K562 (cell line): ENCODE data around the gene TRPM4. TPM values are rescaled to one million over a fixed set of nuclear protein-coding genes. Genes with fewer than 3 reads are reported as not detected.

Experiments used
- CEBPG ChIP-seq, 3 experiments: fragments of 200-800 bp in 1 of 3; sonication (Bioruptor generic) in 1 of 3; sonication (generic) in 1 of 3; formaldehyde crosslinking in 1 of 3; IDR thresholded peaks in 2 of 3; conservative IDR thresholded peaks in 1 of 3; 2 replicates each; pipeline versions ENCODE4 v1.6.1 to v1.8.0; 2016 to 2022; ENCODE audit warnings: missing compliant biosample characterization in 2 of 3, missing genetic modification characterization in 2 of 3, mild to moderate bottlenecking in 1 of 3, missing genetic modification reagents in 1 of 3
- DACH1 ChIP-seq: fragments of 450-650 bp; IDR thresholded peaks from 2 replicates; pipeline ENCODE4 v1.6.1; 2018; ENCODE audit not compliant: partially characterized antibody
- ETV5 ChIP-seq: sonication (generic); formaldehyde crosslinking; IDR thresholded peaks from 2 replicates; pipeline ENCODE4 v1.4.0; 2020; ENCODE audit warnings: low read depth, mild to moderate bottlenecking, missing genetic modification reagents
- MAZ ChIP-seq, 2 experiments: fragments of 450-650 bp in 1 of 2; sonication (generic) in 1 of 2; formaldehyde crosslinking; IDR thresholded peaks in 1 of 2; conservative IDR thresholded peaks in 1 of 2; 2 replicates each; pipeline versions ENCODE4 v1.4.0 to v1.5.0; 2020; ENCODE audit warnings: mild to moderate bottlenecking in 1 of 2, missing genetic modification reagents in 1 of 2
- MXI1 ChIP-seq: IDR thresholded peaks from 2 replicates; pipeline ENCODE4 v1.6.1; 2011; ENCODE audit warnings: low read depth, mild to moderate bottlenecking, improper control_type of control experiment, low read length
- NBN ChIP-seq: fragments of 450-650 bp; IDR thresholded peaks from 2 replicates; pipeline ENCODE4 v1.6.1; 2016; ENCODE audit warnings: low read depth, mild to moderate bottlenecking
- NFIC ChIP-seq: fragments of 450-650 bp; IDR thresholded peaks from 2 replicates; pipeline ENCODE4 v1.6.1; 2017; ENCODE audit warnings: mild to moderate bottlenecking, inconsistent platforms
- NR2F6 ChIP-seq: fragments of 450-650 bp; formaldehyde crosslinking; IDR thresholded peaks from 2 replicates; pipeline ENCODE4 v1.4.0; 2020; ENCODE audit warnings: mild to moderate bottlenecking
- POLR3A ChIP-seq: IDR thresholded peaks from 2 replicates; pipeline ENCODE4 v1.6.1; 2011; ENCODE audit warnings: borderline replicate concordance, mild to moderate bottlenecking, moderate library complexity; ENCODE audit not compliant: insufficient read length, insufficient read depth; ENCODE audit errors: extremely low read depth
- PRMT5 ChIP-seq: sonication (generic); formaldehyde crosslinking; IDR thresholded peaks from 2 replicates; pipeline ENCODE4 v1.5.0; 2020; ENCODE audit warnings: missing genetic modification reagents
- PTRF ChIP-seq: fragments of 450-650 bp; IDR thresholded peaks from 2 replicates; pipeline ENCODE4 v1.6.1; 2016; ENCODE audit warnings: mild to moderate bottlenecking, missing genetic modification characterization, missing compliant biosample characterization
- SLC30A9 ChIP-seq: fragments of 250-450 bp; sonication (Bioruptor Pico); IDR thresholded peaks from 2 replicates; pipeline ENCODE4 v1.8.0; 2022; ENCODE audit warnings: mild to moderate bottlenecking, moderate library complexity
- SRSF1 ChIP-seq: fragments of 200-400 bp; formaldehyde crosslinking; IDR thresholded peaks from 2 replicates; pipeline ENCODE4 v1.6.1; 2017; ENCODE audit warnings: mild to moderate bottlenecking, low read depth, low read length, moderate library complexity
- SRSF9 ChIP-seq: fragments of 200-400 bp; formaldehyde crosslinking; IDR thresholded peaks from 2 replicates; pipeline ENCODE4 v1.6.1; 2017; ENCODE audit warnings: low read depth, low read length, borderline replicate concordance
- ZBTB7A ChIP-seq: IDR thresholded peaks from 2 replicates; pipeline ENCODE4 v1.6.1; 2011; ENCODE audit warnings: low read depth, mild to moderate bottlenecking, low read length, moderate library complexity, borderline replicate concordance; ENCODE audit not compliant: control insufficient read depth
- ZNF263 ChIP-seq: sonication (generic); formaldehyde crosslinking; IDR thresholded peaks from 2 replicates; pipeline ENCODE4 v1.8.0; 2022; ENCODE audit warnings: mild to moderate bottlenecking, missing genetic modification reagents, borderline replicate concordance
- ZNF76 ChIP-seq: fragments of 250-450 bp; sonication (Bioruptor Pico); IDR thresholded peaks from 2 replicates; pipeline ENCODE4 v1.4.0; 2020; ENCODE audit warnings: mild to moderate bottlenecking, moderate library complexity, borderline replicate concordance
- polyA plus RNA-seq, 8 experiments: library from polyadenylated mRNA; depleted of rRNA in 4 of 8; stranded (reverse) in 5 of 8; unstranded in 3 of 8; fragments of >200 nt; fragmentation: Nextera tagmentation in 2 of 8; fragmentation: Illumina TruSeq in 1 of 8; extraction: Ambion mirVana in 2 of 8; extraction: Trizol in 1 of 8; gene quantifications; 2 replicates each; pipeline versions ENCODE4 v1.2.1 to v1.2.3, GENCODE V29; 2011 to 2014; ENCODE audit warnings: inconsistent platforms in 1 of 8, missing spikeins in 1 of 8
- total RNA-seq, 7 experiments: library from RNA; depleted of rRNA in 6 of 7; stranded (reverse); fragments of >200 nt in 6 of 7; fragmentation: Illumina TruSeq in 2 of 7; extraction: Trizol in 2 of 7; gene quantifications; 2 replicates each; pipeline versions ENCODE4 v1.2.1 to v1.2.3, GENCODE V29; 2011 to 2021; ENCODE audit warnings: low replicate concordance in 1 of 7
- TF ChIP-seq, protein P1 (sequence below): sonication (generic); formaldehyde crosslinking; IDR thresholded peaks from 2 replicates; pipeline ENCODE4 v1.8.0; 2022; ENCODE audit warnings: mild to moderate bottlenecking, missing genetic modification reagents
- TF ChIP-seq, protein P2 (sequence below), 2 experiments: IDR thresholded peaks; 2 replicates each; pipeline ENCODE4 v1.6.1; 2011; ENCODE audit warnings: borderline replicate concordance in 1 of 2, control low read depth in 1 of 2, low read depth in 1 of 2, low read length in 1 of 2, mild to moderate bottlenecking in 1 of 2, mixed read lengths in 1 of 2, moderate library complexity in 1 of 2; ENCODE audit not compliant: insufficient read depth in 1 of 2, insufficient read length in 1 of 2, poor library complexity in 1 of 2, severe bottlenecking in 1 of 2; ENCODE audit errors: extremely low read depth in 1 of 2

TRPM4 gene
- total and polyA plus RNA-seq, 9 of the 15 experiments (the other 6 are each of a cell fraction or from before 2014, with no cell fraction given) = 6.5 to 45.4 (median 15.2) TPM

DNA sequence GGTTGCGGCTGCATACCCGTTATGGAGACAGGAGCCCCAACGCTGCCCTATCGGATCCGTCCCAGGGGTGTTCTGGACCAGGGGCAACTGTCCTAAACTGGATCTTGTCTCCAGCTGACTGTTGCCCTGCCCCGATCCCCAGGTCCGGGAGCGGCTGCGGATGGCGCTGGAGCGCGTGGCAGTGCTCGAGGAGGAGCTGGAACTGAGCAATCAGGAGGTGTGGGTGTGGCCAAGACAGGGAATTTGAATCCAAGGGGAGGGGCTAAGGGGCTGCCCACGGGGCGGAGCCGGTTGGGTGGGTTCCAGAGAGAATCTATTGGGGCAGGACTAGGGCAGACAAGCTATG, 28.4 kb upstream of the TRPM4 start (continued):
- peak; percentile 67; the same call in 1 of the 2 replicates for TF ChIP-seq ZBTB7A
- TF ChIP-seq SRSF9 = no peak
- TF ChIP-seq ZNF76 (CRISPR knock-in tag) = no peak
- TF ChIP-seq, protein P1, sequence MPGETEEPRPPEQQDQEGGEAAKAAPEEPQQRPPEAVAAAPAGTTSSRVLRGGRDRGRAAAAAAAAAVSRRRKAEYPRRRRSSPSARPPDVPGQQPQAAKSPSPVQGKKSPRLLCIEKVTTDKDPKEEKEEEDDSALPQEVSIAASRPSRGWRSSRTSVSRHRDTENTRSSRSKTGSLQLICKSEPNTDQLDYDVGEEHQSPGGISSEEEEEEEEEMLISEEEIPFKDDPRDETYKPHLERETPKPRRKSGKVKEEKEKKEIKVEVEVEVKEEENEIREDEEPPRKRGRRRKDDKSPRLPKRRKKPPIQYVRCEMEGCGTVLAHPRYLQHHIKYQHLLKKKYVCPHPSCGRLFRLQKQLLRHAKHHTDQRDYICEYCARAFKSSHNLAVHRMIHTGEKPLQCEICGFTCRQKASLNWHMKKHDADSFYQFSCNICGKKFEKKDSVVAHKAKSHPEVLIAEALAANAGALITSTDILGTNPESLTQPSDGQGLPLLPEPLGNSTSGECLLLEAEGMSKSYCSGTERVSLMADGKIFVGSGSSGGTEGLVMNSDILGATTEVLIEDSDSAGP (CRISPR knock-in tag) = no peak
- TF ChIP-seq MAZ (CRISPR knock-in tag; conservative IDR thresholded peaks at IDR 0.05 in 1 of 2, IDR thresholded peaks at IDR 0.05 in 1 of 2) = peak in 1 of 2 experiments; percentile 53; a peak in 1 of 4 replicates
- TF ChIP-seq DACH1 = no peak
- no peak for TF ChIP-seq NFIC
- TF ChIP-seq MXI1 = no peak
- TF ChIP-seq NR2F6 = no peak
- TF ChIP-seq ZNF263 = peak; percentile 80
- TF ChIP-seq, protein P2, sequence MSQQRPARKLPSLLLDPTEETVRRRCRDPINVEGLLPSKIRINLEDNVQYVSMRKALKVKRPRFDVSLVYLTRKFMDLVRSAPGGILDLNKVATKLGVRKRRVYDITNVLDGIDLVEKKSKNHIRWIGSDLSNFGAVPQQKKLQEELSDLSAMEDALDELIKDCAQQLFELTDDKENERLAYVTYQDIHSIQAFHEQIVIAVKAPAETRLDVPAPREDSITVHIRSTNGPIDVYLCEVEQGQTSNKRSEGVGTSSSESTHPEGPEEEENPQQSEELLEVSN (IDR thresholded peaks at IDR 0.05; ENCODE audit: borderline replicate concordance in 1 of 2, extremely low read depth in 1 of 2, insufficient read depth in 1 of 2, insufficient read length in 1 of 2, low read depth in 1 of 2, low read length in 1 of 2, poor library complexity in 1 of 2, severe bottlenecking in 1 of 2) = peak in 1 of 2 experiments; percentile 74
- TF ChIP-seq SLC30A9 (CRISPR knock-in tag) = no peak
- TF ChIP-seq POLR3A = no peak
- no peak for TF ChIP-seq NBN
- no peak for TF ChIP-seq SRSF1
- no peak for TF ChIP-seq PTRF (tag)
- TF ChIP-seq PRMT5 = no peak
- no peak for TF ChIP-seq ETV5 (CRISPR knock-in tag)
- 0 out of 2 replicates have a peak, but pooled peaks have one; percentile 24 for TF ChIP-seq CEBPG (CRISPR knock-in tag; IDR thresholded peaks at IDR 0.05)
- TF ChIP-seq CEBPG (tag; conservative IDR thresholded peaks at IDR 0.05 in 1 of 2, IDR thresholded peaks at IDR 0.05 in 1 of 2) = no peak
